H9 (cell line): Measurements from ENCODE around the gene NCS1. TPM values are rescaled to one million over a fixed set of nuclear protein-coding genes. Genes with fewer than 3 reads are reported as not detected.

Experiments used
- DNase-seq: peaks from one replicate; pipeline ENCODE4 v3.0.0-alpha.2; 2017
- H2AFZ ChIP-seq: one replicate; pipeline ENCODE4 v1.6.1; 2013; ENCODE audit warnings: mild to moderate bottlenecking, low read length, control low read depth, moderate library complexity
- H2AK5ac ChIP-seq: 2 replicates; pipeline ENCODE4 v1.6.1; 2013; ENCODE audit warnings: low read length, control low read depth, mixed read lengths; ENCODE audit not compliant: insufficient read length
- H2BK120ac ChIP-seq: one replicate; pipeline ENCODE4 v1.6.1; 2013; ENCODE audit warnings: low read depth, mild to moderate bottlenecking, low read length, control low read depth, inconsistent platforms; ENCODE audit not compliant: poor library complexity, severe bottlenecking
- H2BK12ac ChIP-seq: 2 replicates; pipeline ENCODE4 v1.6.1; 2013; ENCODE audit warnings: low read length, control low read depth, mixed read lengths, low read depth; ENCODE audit not compliant: insufficient read length
- H2BK15ac ChIP-seq: 2 replicates; pipeline ENCODE4 v1.6.1; 2013; ENCODE audit warnings: low read depth, low read length, control low read depth
- H2BK20ac ChIP-seq: one replicate; pipeline ENCODE4 v1.6.1; 2013; ENCODE audit warnings: low read depth, mild to moderate bottlenecking, low read length, control low read depth, inconsistent platforms; ENCODE audit not compliant: poor library complexity, severe bottlenecking
- H2BK5ac ChIP-seq: 2 replicates; pipeline ENCODE4 v1.6.1; 2013; ENCODE audit warnings: low read length, control low read depth, mixed read lengths; ENCODE audit not compliant: insufficient read length
- H3K14ac ChIP-seq: 2 replicates; pipeline ENCODE4 v1.6.1; 2013; ENCODE audit warnings: low read length, control low read depth; ENCODE audit not compliant: insufficient read depth
- H3K18ac ChIP-seq: 2 replicates; pipeline ENCODE4 v1.6.1; 2013; ENCODE audit warnings: low read depth, mild to moderate bottlenecking, mixed read lengths, low read length, control low read depth; ENCODE audit not compliant: insufficient read length
- H3K23ac ChIP-seq: 2 replicates; pipeline ENCODE4 v1.6.1; 2013; ENCODE audit warnings: low read length, control low read depth, mixed read lengths, low read depth; ENCODE audit not compliant: insufficient read length
- H3K23me2 ChIP-seq: 2 replicates; pipeline ENCODE4 v1.6.1; 2013; ENCODE audit warnings: low read depth, mild to moderate bottlenecking, mixed read lengths, low read length, control low read depth; ENCODE audit not compliant: insufficient read length, poor library complexity, severe bottlenecking
- H3K27ac ChIP-seq: 2 replicates; pipeline ENCODE4 v1.5.1; 2013; ENCODE audit warnings: low read length, control low read depth, mixed read lengths, low read depth; ENCODE audit not compliant: insufficient read length
- H3K27me3 ChIP-seq: 2 replicates; pipeline ENCODE4 v1.6.1; 2013; ENCODE audit warnings: low read length, control low read depth, inconsistent platforms; ENCODE audit not compliant: insufficient read depth
- H3K4ac ChIP-seq: 2 replicates; pipeline ENCODE4 v1.6.1; 2013; ENCODE audit warnings: low read depth, mild to moderate bottlenecking, control low read depth, inconsistent platforms, low read length, moderate library complexity
- H3K4me1 ChIP-seq: 2 replicates; pipeline ENCODE4 v1.6.1; 2013; ENCODE audit warnings: low read length, control low read depth, inconsistent platforms; ENCODE audit not compliant: insufficient read depth
- H3K4me2 ChIP-seq: 2 replicates; pipeline ENCODE4 v1.6.1; 2013; ENCODE audit warnings: low read length, control low read depth, mixed read lengths; ENCODE audit not compliant: insufficient read length, insufficient read depth
- H3K56ac ChIP-seq: 2 replicates; pipeline ENCODE4 v1.6.1; 2013; ENCODE audit warnings: low read depth, mild to moderate bottlenecking, mixed read lengths, low read length, control low read depth; ENCODE audit not compliant: insufficient read length
- H3K79me1 ChIP-seq: 2 replicates; pipeline ENCODE4 v1.6.1; 2013; ENCODE audit warnings: low read depth, mild to moderate bottlenecking, moderate library complexity, low read length, control low read depth, inconsistent platforms; ENCODE audit not compliant: insufficient read depth, poor library complexity, severe bottlenecking
- H3K79me2 ChIP-seq: 2 replicates; pipeline ENCODE4 v1.6.1; 2013; ENCODE audit warnings: low read length, control low read depth, inconsistent platforms; ENCODE audit not compliant: insufficient read depth
- H3K9ac ChIP-seq: 2 replicates; pipeline ENCODE4 v1.6.1; 2013; ENCODE audit warnings: low read length, control low read depth, mixed read lengths; ENCODE audit not compliant: insufficient read length; ENCODE audit errors: extremely low read depth
- H3K9me3 ChIP-seq: one replicate; pipeline ENCODE4 v1.6.1; 2013; ENCODE audit warnings: low read depth, low read length, inconsistent platforms; ENCODE audit not compliant: control insufficient read depth
- H3T11ph ChIP-seq: one replicate; pipeline ENCODE4 v1.6.1; 2013; ENCODE audit warnings: mild to moderate bottlenecking, low read length, control low read depth, inconsistent platforms
- H4K20me1 ChIP-seq: one replicate; pipeline ENCODE4 v1.6.1; 2013; ENCODE audit not compliant: control insufficient read depth, insufficient read length, insufficient read depth
- H4K5ac ChIP-seq: 2 replicates; pipeline ENCODE4 v1.6.1; 2013; ENCODE audit warnings: low read depth, mild to moderate bottlenecking, mixed read lengths, low read length, control low read depth; ENCODE audit not compliant: insufficient read length
- H4K8ac ChIP-seq: replicated peaks from 2 replicates; pipeline ENCODE4 v1.6.1; 2013; ENCODE audit warnings: low read length, control low read depth, mixed read lengths, low read depth; ENCODE audit not compliant: insufficient read length
- H4K91ac ChIP-seq: 2 replicates; pipeline ENCODE4 v1.6.1; 2013; ENCODE audit warnings: low read depth, mild to moderate bottlenecking, moderate library complexity, mixed read lengths, low read length, control low read depth; ENCODE audit not compliant: insufficient read length
- H3K27ac Mint-ChIP-seq, 3 experiments: 2 replicates in 2 of 3; 3 replicates in 1 of 3; pipeline ENCODE4 v1.8.0; 2020 to 2021; ENCODE audit warnings: mixed read lengths in 3 of 3, mild to moderate bottlenecking in 1 of 3, moderate library complexity in 1 of 3
- H3K27me3 Mint-ChIP-seq: 2 replicates; pipeline ENCODE4 v1.8.0; 2021; ENCODE audit warnings: low read depth, mild to moderate bottlenecking, moderate library complexity, mixed read lengths
- H3K36me3 Mint-ChIP-seq, 3 experiments: 2 replicates in 2 of 3; 3 replicates in 1 of 3; pipeline ENCODE4 v1.8.0; 2020 to 2021; ENCODE audit warnings: low read depth in 3 of 3, mixed read lengths in 3 of 3; ENCODE audit not compliant: insufficient read depth in 1 of 3
- H3K4me1 Mint-ChIP-seq, 2 experiments: 2 replicates each; pipeline ENCODE4 v1.8.0; 2020; ENCODE audit warnings: mixed read lengths in 2 of 2
- H3K4me3 Mint-ChIP-seq, 2 experiments: 2 replicates in 1 of 2; 3 replicates in 1 of 2; pipeline ENCODE4 v1.8.0; 2020 to 2021; ENCODE audit warnings: mild to moderate bottlenecking in 2 of 2, mixed read lengths in 2 of 2, moderate library complexity in 1 of 2
- H3K9me3 Mint-ChIP-seq, 2 experiments: 2 replicates in 1 of 2; 3 replicates in 1 of 2; pipeline ENCODE4 v1.8.0; 2020; ENCODE audit warnings: mild to moderate bottlenecking in 2 of 2, mixed read lengths in 2 of 2, moderate library complexity in 1 of 2
- CTCF ChIP-seq: fragments of 200-600 bp; sonication (generic); conservative IDR thresholded peaks from 3 replicates; pipeline ENCODE4 v1.8.0; 2021; ENCODE audit warnings: antibody characterized with exemption, mild to moderate bottlenecking
- WGBS: extraction: QIAGEN DNeasy Blood & Tissue Kit; methylation state at CpG from one replicate; pipeline ENCODE4 v1.1.7; 2013; ENCODE audit warnings: missing lambda C conversion rate, low lambda C conversion rate, mixed read lengths; ENCODE audit not compliant: insufficient read length; ENCODE audit errors: extremely low coverage; 5-methylcytosine and 5-hydroxymethylcytosine counted together
- total RNA-seq: library from RNA; stranded (reverse); gene quantifications from 2 replicates; pipeline ENCODE4 v1.2.1, GENCODE V29; 2021

The NCS1 gene
- total RNA-seq, 1 experiment from 2014 or later, result 38.1 TPM

GRCh38 chr9:130199605-130200004 is 27.4 kb downstream of the NCS1 start:
- Histone ChIP-seq H3K79me1 (peaks cover 2% of the 10 kb centered on the region), H3K27me3 (no peaks in the 10 kb centered on the region), H2AFZ (no peak overlapping the region), H3K4ac (no peak overlapping the region), H3K79me2 (peaks cover 2% of the 10 kb centered on the region; the same call in 1 of the 2 replicates), H3K27ac (no peak overlapping the region), H4K5ac (no peak overlapping the region), H4K20me1 (no peaks in the 10 kb centered on the region), H2BK12ac (no peak overlapping the region), H3K23ac (no peak overlapping the region), H2BK20ac (no peak overlapping the region), H3K9ac (no peak overlapping the region), H4K8ac (no peak overlapping the region), H2BK15ac (no peak overlapping the region), H2AK5ac (no peak overlapping the region), H3T11ph (no peak overlapping the region), H2BK5ac (no peak overlapping the region), H3K4me2 (no peak overlapping the region), H3K14ac (no peak overlapping the region), H4K91ac (no peak overlapping the region), H2BK120ac (no peak overlapping the region), H3K23me2 (no peaks in the 10 kb centered on the region), H3K18ac (no peak overlapping the region), H3K9me3 (no peaks in the 10 kb centered on the region), H3K56ac (no peak overlapping the region), H3K4me1 (no peaks in the 10 kb centered on the region)
- no peak for DNase-seq
- Mint-ChIP-seq H3K36me3 (peaks cover 0 to 2% (median 0%) of the 10 kb centered on the region in 3 experiments; a peak in 2 of 7 replicates), H3K27me3 (no peaks in the 10 kb centered on the region; the same call in none of the 2 replicates), H3K4me1 (peaks cover 11 to 12% of the 10 kb centered on the region in 2 experiments), H3K9me3 (no peaks in the 10 kb centered on the region), H3K27ac (peak overlapping the region in 2 of 3 experiments; percentile 20 to 62; a peak in 1 of 7 replicates), H3K4me3 (no peak overlapping the region)
- no peak for TF ChIP-seq CTCF
- WGBS, result no CpG with 5 or more reads among the region's 8 CpGs
